Mammary epithelial cell (primary cell): ENCODE measurements around the gene PHRF1.

Experiments
- EZH2 ChIP-seq: IDR thresholded peaks from 2 replicates; pipeline ENCODE4 v1.6.1; 2012; ENCODE audit warnings: low read length, inconsistent platforms, borderline replicate concordance
- TF ChIP-seq, protein P1 (sequence below), 2 donors: IDR thresholded peaks in 1 of 2; conservative IDR thresholded peaks in 1 of 2; 2 replicates each; pipeline ENCODE4 v1.5.1; 2011 to 2012; ENCODE audit warnings: inconsistent platforms in 2 of 2, low read length in 2 of 2, mild to moderate bottlenecking in 2 of 2, control low read depth in 1 of 2, low read depth in 1 of 2; ENCODE audit not compliant: insufficient read depth in 1 of 2; ENCODE audit errors: extremely low read depth in 1 of 2

- TF ChIP-seq, protein P1, sequence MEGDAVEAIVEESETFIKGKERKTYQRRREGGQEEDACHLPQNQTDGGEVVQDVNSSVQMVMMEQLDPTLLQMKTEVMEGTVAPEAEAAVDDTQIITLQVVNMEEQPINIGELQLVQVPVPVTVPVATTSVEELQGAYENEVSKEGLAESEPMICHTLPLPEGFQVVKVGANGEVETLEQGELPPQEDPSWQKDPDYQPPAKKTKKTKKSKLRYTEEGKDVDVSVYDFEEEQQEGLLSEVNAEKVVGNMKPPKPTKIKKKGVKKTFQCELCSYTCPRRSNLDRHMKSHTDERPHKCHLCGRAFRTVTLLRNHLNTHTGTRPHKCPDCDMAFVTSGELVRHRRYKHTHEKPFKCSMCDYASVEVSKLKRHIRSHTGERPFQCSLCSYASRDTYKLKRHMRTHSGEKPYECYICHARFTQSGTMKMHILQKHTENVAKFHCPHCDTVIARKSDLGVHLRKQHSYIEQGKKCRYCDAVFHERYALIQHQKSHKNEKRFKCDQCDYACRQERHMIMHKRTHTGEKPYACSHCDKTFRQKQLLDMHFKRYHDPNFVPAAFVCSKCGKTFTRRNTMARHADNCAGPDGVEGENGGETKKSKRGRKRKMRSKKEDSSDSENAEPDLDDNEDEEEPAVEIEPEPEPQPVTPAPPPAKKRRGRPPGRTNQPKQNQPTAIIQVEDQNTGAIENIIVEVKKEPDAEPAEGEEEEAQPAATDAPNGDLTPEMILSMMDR (conservative IDR thresholded peaks at IDR 0.05 in 1 of 2, IDR thresholded peaks at IDR 0.05 in 1 of 2; ENCODE audit: extremely low read depth in 1 of 2, insufficient read depth in 1 of 2, low read depth in 1 of 2, low read length in 2 of 2): no peak
- no peak for TF ChIP-seq EZH2
Measured at GRCh38 chr11:581752-582151, 5.5 kb downstream of the PHRF1 start.
